AG04450 (cell line): ENCODE results near the gene MPPED2. TPM values are rescaled to one million over a fixed set of nuclear protein-coding genes. Genes with fewer than 3 reads are reported as not detected.

Experiments
- CTCF ChIA-PET: fragments of 300-600, 350-600 bp; formaldehyde crosslinking; extraction: SDS; loops from one replicate; lab custom pipeline; 2022; ENCODE audit warnings: antibody characterized with exemption, inconsistent platforms; lab: Charles Lee
- POLR2A ChIA-PET: fragments of 350-600 bp; formaldehyde crosslinking; extraction: SDS; loops from one replicate; lab custom pipeline; 2021; ENCODE audit warnings: antibody characterized with exemption, inconsistent platforms; lab: Yijun Ruan, JAX
- DNase-seq: peaks from one replicate; pipeline ENCODE4 v3.0.0-alpha.2; 2011; ENCODE audit warnings: low read depth, low spot score
- H3K27ac ChIP-seq: one replicate; pipeline ENCODE4 v1.5.1; 2012; ENCODE audit warnings: low read depth, low read length, control low read depth
- H3K27me3 ChIP-seq: one replicate; pipeline ENCODE4 v1.6.0; 2012; ENCODE audit warnings: low read length; ENCODE audit not compliant: control insufficient read depth, insufficient read depth
- H3K4me3 ChIP-seq: 2 replicates; pipeline ENCODE4 v1.5.1; 2011; ENCODE audit warnings: mild to moderate bottlenecking, low read depth, low read length, control low read depth
- H3K9me3 ChIP-seq: 2 replicates; pipeline ENCODE4 v1.5.1; 2012; ENCODE audit warnings: low read length; ENCODE audit not compliant: control insufficient read depth, insufficient read depth
- polyA plus RNA-seq: library from polyadenylated mRNA; depleted of rRNA; stranded (reverse); fragments of >200 nt; gene quantifications from 2 replicates; pipeline ENCODE4 v1.2.3, GENCODE V29; 2011
- TF ChIP-seq, protein P1 (sequence below): IDR thresholded peaks from 2 replicates; pipeline ENCODE4 v1.5.1; 2011; ENCODE audit warnings: low read depth, low read length, control low read depth, inconsistent platforms

Gene MPPED2
- polyA plus RNA-seq, 1 experiment = not detected

GRCh38 chr11:30485222-30485621 is 100.9 kb downstream of the MPPED2 start:
- H3K4me3 ChIP-seq = no peak overlapping the region
- ChIA-PET POLR2A (no interaction called here), CTCF (no interaction called here)
- H3K27ac ChIP-seq = no peak overlapping the region
- H3K9me3 ChIP-seq = no peaks in the 10 kb centered on the region
- DNase-seq = no peak
- TF ChIP-seq, protein P1, sequence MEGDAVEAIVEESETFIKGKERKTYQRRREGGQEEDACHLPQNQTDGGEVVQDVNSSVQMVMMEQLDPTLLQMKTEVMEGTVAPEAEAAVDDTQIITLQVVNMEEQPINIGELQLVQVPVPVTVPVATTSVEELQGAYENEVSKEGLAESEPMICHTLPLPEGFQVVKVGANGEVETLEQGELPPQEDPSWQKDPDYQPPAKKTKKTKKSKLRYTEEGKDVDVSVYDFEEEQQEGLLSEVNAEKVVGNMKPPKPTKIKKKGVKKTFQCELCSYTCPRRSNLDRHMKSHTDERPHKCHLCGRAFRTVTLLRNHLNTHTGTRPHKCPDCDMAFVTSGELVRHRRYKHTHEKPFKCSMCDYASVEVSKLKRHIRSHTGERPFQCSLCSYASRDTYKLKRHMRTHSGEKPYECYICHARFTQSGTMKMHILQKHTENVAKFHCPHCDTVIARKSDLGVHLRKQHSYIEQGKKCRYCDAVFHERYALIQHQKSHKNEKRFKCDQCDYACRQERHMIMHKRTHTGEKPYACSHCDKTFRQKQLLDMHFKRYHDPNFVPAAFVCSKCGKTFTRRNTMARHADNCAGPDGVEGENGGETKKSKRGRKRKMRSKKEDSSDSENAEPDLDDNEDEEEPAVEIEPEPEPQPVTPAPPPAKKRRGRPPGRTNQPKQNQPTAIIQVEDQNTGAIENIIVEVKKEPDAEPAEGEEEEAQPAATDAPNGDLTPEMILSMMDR = no peak
- H3K27me3 ChIP-seq = peaks cover 3% of the 10 kb centered on the region

DNA sequence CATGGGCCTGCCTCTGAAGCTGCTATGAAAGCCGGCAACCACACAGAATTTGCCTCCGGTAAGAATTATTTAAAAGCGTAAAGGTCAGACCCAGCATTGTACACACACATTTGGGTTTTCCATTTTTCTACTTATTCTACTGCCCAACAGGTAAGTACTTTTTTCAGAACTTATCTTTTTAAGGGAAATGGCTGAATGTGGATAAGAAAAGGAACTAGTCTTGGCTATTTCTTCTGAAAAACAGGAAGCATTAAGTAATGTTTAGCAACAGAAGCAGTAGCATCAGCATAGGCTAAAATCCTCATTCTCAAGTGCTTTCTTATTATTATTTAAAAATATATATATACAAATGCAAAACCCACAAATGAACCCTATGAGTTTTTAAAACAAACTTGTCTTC is 103.1 kb downstream of the MPPED2 start:
- no peak overlapping the region for H3K27ac ChIP-seq
- no peak overlapping the region for H3K4me3 ChIP-seq
- CTCF ChIA-PET = no interaction called here
- no peak for DNase-seq
- H3K9me3 ChIP-seq = no peaks in the 10 kb centered on the region
- peaks cover 7% of the 10 kb centered on the region for H3K27me3 ChIP-seq
- POLR2A ChIA-PET = no interaction called here
- TF ChIP-seq, protein P1 = no peak

GRCh38 chr11:30481796-30482195 is 104.4 kb downstream of the MPPED2 start:
- TF ChIP-seq, protein P1 = no peak
- CTCF ChIA-PET = no interaction called here
- Histone ChIP-seq H3K27ac (no peak overlapping the region), H3K9me3 (no peaks in the 10 kb centered on the region), H3K4me3 (no peak overlapping the region), H3K27me3 (peaks cover 7% of the 10 kb centered on the region)
- no peak for DNase-seq
- POLR2A ChIA-PET = no interaction called here

DNA sequence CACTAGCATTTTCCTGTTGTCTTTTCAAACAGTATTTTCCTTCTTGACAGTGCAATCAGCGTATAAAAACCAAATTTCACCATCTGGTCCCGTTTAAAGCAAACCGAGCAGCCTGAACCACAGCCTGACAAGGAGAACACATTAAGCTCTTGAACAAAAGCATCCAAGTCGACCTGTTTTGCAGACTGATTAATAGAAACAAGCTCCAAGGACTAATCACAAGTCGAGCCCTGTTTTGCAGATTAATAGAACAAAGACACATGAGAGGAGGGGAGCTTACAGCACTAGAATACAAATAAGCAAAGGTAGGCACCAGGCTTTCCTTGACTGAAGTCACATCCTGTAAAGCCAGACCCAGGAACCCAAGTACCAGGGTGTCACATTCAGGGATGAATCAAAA is 104.8 kb downstream of the MPPED2 start:
- TF ChIP-seq, protein P1 = no peak
- POLR2A ChIA-PET = no interaction called here
- Histone ChIP-seq H3K27me3 (peaks cover 6% of the 10 kb centered on the region), H3K4me3 (no peak overlapping the region), H3K27ac (no peak overlapping the region), H3K9me3 (no peaks in the 10 kb centered on the region)
- CTCF ChIA-PET = no interaction called here
- no peak for DNase-seq

GRCh38 chr11:30479899-30480298 is 106.3 kb downstream of the MPPED2 start:
- Histone ChIP-seq H3K27me3 (peaks cover 4% of the 10 kb centered on the region), H3K9me3 (no peaks in the 10 kb centered on the region), H3K4me3 (no peak overlapping the region), H3K27ac (no peak overlapping the region)
- DNase-seq = no peak
- ChIA-PET CTCF (interaction anchor here (0.6 kb wide), 1 partner anchor 9 kb away, joined by 3 read pairs; no protein-coding TSS in a partner anchor), POLR2A (no interaction called here)
- TF ChIP-seq, protein P1 = no peak
